ENCODE results near the gene FMNL2. TPM values are rescaled to one million over a fixed set of nuclear protein-coding genes. Genes with fewer than 3 reads are reported as not detected.

The FMNL2 gene
- total RNA-seq, 1 donor from 2014 or later = 34.3 TPM

DNA sequence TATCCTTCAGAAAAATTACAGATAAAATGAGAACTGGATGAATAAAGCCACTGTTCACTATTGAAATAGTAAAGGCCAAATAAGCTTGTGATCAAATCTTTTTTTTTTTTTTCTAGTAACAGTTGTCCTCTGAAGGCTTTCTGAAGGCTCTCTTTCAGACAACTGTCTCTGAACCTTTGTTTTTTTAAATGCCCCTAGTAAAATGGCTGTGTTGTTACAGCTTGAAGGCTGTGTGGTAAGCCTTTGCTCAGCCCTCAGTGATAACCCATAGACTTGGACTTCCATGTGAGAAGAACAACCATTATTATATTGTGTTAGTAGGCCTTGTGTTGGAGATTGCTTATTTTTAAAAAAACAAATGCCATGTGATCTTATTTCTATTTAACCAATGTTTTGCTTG lies 17.6 kb downstream of the FMNL2 start:
- Mint-ChIP-seq H3K4me1 (ENCODE audit: low read depth, unreplicated experiment) (peaks cover 17% of the 10 kb centered on the region), H3K36me3 (ENCODE audit: low read depth, unreplicated experiment) (no peaks in the 10 kb centered on the region), H3K27ac (ENCODE audit: unreplicated experiment) (no peak overlapping the region), H3K9me3 (ENCODE audit: unreplicated experiment) (peaks cover 2% of the 10 kb centered on the region), H3K27me3 (ENCODE audit: low read depth, unreplicated experiment) (peaks cover 16% of the 10 kb centered on the region), H3K4me3 (ENCODE audit: unreplicated experiment) (no peak overlapping the region)
- Histone ChIP-seq H3K4me1 (ENCODE audit: insufficient read depth, low read length) (peaks cover 3% of the 10 kb centered on the region), H3K79me2 (ENCODE audit: insufficient read depth, low read length) (peaks cover 54% of the 10 kb centered on the region), H4K20me1 (ENCODE audit: insufficient read depth, low read length) (peaks cover 64% of the 10 kb centered on the region), H3K36me3 (ENCODE audit: insufficient read depth, low read length) (no peaks in the 10 kb centered on the region), H3K4me2 (ENCODE audit: low read length) (no peak overlapping the region), H2AFZ (ENCODE audit: low read depth, low read length) (no peak overlapping the region), H3K4me3 (ENCODE audit: insufficient read depth, low read depth, low read length) (no peak overlapping the region), H3K27ac (ENCODE audit: low read depth, low read length) (no peak overlapping the region), H3K27me3 (ENCODE audit: insufficient read depth, low read length) (peaks cover 6% of the 10 kb centered on the region), H3K9ac (ENCODE audit: low read length) (no peak overlapping the region), H3K9me3 (ENCODE audit: insufficient read depth, low read depth, low read length) (no peaks in the 10 kb centered on the region)
- TF ChIP-seq, protein P1, sequence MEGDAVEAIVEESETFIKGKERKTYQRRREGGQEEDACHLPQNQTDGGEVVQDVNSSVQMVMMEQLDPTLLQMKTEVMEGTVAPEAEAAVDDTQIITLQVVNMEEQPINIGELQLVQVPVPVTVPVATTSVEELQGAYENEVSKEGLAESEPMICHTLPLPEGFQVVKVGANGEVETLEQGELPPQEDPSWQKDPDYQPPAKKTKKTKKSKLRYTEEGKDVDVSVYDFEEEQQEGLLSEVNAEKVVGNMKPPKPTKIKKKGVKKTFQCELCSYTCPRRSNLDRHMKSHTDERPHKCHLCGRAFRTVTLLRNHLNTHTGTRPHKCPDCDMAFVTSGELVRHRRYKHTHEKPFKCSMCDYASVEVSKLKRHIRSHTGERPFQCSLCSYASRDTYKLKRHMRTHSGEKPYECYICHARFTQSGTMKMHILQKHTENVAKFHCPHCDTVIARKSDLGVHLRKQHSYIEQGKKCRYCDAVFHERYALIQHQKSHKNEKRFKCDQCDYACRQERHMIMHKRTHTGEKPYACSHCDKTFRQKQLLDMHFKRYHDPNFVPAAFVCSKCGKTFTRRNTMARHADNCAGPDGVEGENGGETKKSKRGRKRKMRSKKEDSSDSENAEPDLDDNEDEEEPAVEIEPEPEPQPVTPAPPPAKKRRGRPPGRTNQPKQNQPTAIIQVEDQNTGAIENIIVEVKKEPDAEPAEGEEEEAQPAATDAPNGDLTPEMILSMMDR (IDR thresholded peaks at IDR 0.05; ENCODE audit: insufficient read depth, low read depth, low read length) = no peak
- no peak for TF ChIP-seq EZH2 (IDR thresholded peaks at IDR 0.05; ENCODE audit: insufficient read depth, low read length)
- no peak for DNase-seq (ENCODE audit: low read depth)
- FAIRE-seq = no peak

DNA sequence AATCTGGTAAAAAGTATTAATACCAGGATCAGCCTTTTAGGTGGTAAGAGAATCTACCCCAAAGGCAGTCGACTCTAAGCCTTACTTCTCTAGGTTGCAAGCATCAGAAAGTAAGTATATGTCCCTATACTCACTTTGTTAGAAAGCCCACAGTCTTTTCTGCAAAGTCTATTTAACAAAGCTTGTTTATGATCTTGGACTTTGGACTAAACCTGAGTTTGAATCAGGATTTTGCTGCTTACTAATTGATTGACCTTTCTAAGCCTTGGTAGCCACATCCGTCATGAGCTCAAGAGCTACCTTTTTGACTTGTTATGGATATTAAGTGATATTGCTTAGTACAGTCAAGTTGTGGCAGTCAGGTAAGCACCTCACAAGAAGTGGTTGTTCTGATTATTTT lies 18.4 kb downstream of the FMNL2 start:
- Histone ChIP-seq H3K4me2 (ENCODE audit: low read length) (no peak overlapping the region), H3K36me3 (ENCODE audit: insufficient read depth, low read length) (no peaks in the 10 kb centered on the region), H4K20me1 (ENCODE audit: insufficient read depth, low read length) (peaks cover 56% of the 10 kb centered on the region), H2AFZ (ENCODE audit: low read depth, low read length) (no peak overlapping the region), H3K79me2 (ENCODE audit: insufficient read depth, low read length) (peaks cover 48% of the 10 kb centered on the region), H3K9ac (ENCODE audit: low read length) (no peak overlapping the region), H3K4me1 (ENCODE audit: insufficient read depth, low read length) (peaks cover 3% of the 10 kb centered on the region), H3K4me3 (ENCODE audit: insufficient read depth, low read depth, low read length) (no peak overlapping the region), H3K9me3 (ENCODE audit: insufficient read depth, low read depth, low read length) (no peaks in the 10 kb centered on the region), H3K27ac (ENCODE audit: low read depth, low read length) (no peak overlapping the region), H3K27me3 (ENCODE audit: insufficient read depth, low read length) (peaks cover 6% of the 10 kb centered on the region)
- no peak overlapping the region for H3K27ac Mint-ChIP-seq (ENCODE audit: unreplicated experiment)
- FAIRE-seq = no peak
- no peak for TF ChIP-seq EZH2 (IDR thresholded peaks at IDR 0.05; ENCODE audit: insufficient read depth, low read length)
- TF ChIP-seq, protein P1 (IDR thresholded peaks at IDR 0.05; ENCODE audit: insufficient read depth, low read depth, low read length) = no peak
- DNase-seq (ENCODE audit: low read depth) = no peak
- H3K36me3 Mint-ChIP-seq (ENCODE audit: low read depth, unreplicated experiment) = peaks cover 2% of the 10 kb centered on the region
- peaks cover 12% of the 10 kb centered on the region for H3K4me1 Mint-ChIP-seq (ENCODE audit: low read depth, unreplicated experiment)
- H3K27me3 Mint-ChIP-seq (ENCODE audit: low read depth, unreplicated experiment) = peaks cover 14% of the 10 kb centered on the region
- H3K9me3 Mint-ChIP-seq (ENCODE audit: unreplicated experiment) = peaks cover 2% of the 10 kb centered on the region
- H3K4me3 Mint-ChIP-seq (ENCODE audit: unreplicated experiment) = no peak overlapping the region

DNA sequence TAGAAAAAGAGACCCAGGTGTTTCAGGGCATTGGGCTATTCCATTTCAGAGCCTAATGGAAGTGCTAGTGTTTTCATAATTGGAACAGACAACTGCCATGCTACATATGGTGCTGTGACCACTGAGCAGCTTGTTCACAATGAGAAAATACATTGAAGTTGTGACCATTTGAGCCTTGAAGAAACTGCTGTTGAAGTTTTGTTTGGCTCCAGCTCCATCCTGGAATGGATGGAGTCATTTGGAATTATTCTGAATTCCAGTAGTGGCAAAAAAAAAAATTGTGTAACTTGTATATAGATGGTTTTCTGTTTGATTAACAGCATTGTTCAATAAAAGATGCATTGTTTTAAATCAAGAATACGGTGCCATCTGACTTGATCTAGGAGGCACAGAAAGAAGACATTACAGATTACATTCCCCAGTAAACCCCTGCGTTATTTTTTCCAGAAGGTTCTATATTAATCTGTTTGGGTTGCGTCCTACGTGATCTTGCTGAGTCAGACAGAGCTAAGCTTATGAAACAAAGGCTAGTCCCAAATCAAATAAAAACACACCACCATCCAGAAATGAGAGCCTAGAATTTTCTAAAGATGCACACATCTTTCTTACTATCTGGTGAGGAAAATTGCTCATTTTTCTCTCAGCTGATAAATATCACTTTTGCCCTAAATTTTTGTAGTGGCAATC lies 19.2 kb downstream of the FMNL2 start:
- no peak overlapping the region for H3K27ac Mint-ChIP-seq (ENCODE audit: unreplicated experiment)

More for the DNA sequence above, 19.2 kb downstream of the FMNL2 start:
- Mint-ChIP-seq H3K4me1 (ENCODE audit: low read depth, unreplicated experiment) (peaks cover 12% of the 10 kb centered on the region), H3K27me3 (ENCODE audit: low read depth, unreplicated experiment) (peaks cover 10% of the 10 kb centered on the region), H3K36me3 (ENCODE audit: low read depth, unreplicated experiment) (peaks cover 2% of the 10 kb centered on the region), H3K9me3 (ENCODE audit: unreplicated experiment) (peaks cover 2% of the 10 kb centered on the region), H3K4me3 (ENCODE audit: unreplicated experiment) (no peak overlapping the region)
- Histone ChIP-seq H3K4me2 (ENCODE audit: low read length) (peak overlapping the region; percentile 8), H3K27me3 (ENCODE audit: insufficient read depth, low read length) (peaks cover 6% of the 10 kb centered on the region), H3K79me2 (ENCODE audit: insufficient read depth, low read length) (peaks cover 51% of the 10 kb centered on the region), H3K27ac (ENCODE audit: low read depth, low read length) (no peak overlapping the region), H3K4me1 (ENCODE audit: insufficient read depth, low read length) (peaks cover 3% of the 10 kb centered on the region), H3K4me3 (ENCODE audit: insufficient read depth, low read depth, low read length) (no peak overlapping the region), H4K20me1 (ENCODE audit: insufficient read depth, low read length) (peaks cover 52% of the 10 kb centered on the region), H3K9ac (ENCODE audit: low read length) (no peak overlapping the region), H2AFZ (ENCODE audit: low read depth, low read length) (no peak overlapping the region), H3K9me3 (ENCODE audit: insufficient read depth, low read depth, low read length) (no peaks in the 10 kb centered on the region), H3K36me3 (ENCODE audit: insufficient read depth, low read length) (no peaks in the 10 kb centered on the region)
- TF ChIP-seq, protein P1 (IDR thresholded peaks at IDR 0.05; ENCODE audit: insufficient read depth, low read depth, low read length) = no peak
- TF ChIP-seq EZH2 (IDR thresholded peaks at IDR 0.05; ENCODE audit: insufficient read depth, low read length) = no peak
- FAIRE-seq (no peak), DNase-seq (ENCODE audit: low read depth) (no peak)

Measured in astrocyte (in vitro differentiated cells and primary cell).